K562 (cell line): ENCODE data around the gene PCED1B. TPM values are rescaled to one million over a fixed set of nuclear protein-coding genes. Genes with fewer than 3 reads are reported as not detected.
"Not testable (repeated sequence)": the region's sequence is repeated elsewhere in the genome, so short reads cannot be mapped to it uniquely, and the experiment has no call there.

Experiments
- CXXC5 ChIP-seq: fragments of 250-450 bp; sonication (Bioruptor Pico); IDR thresholded peaks from 2 replicates; pipeline ENCODE4 v1.8.0; 2022; ENCODE audit warnings: inconsistent platforms, mild to moderate bottlenecking, moderate library complexity
- DMBX1 ChIP-seq: fragments of 250-450 bp; sonication (Bioruptor Pico); IDR thresholded peaks from 2 replicates; pipeline ENCODE4 v1.8.0; 2022; ENCODE audit warnings: inconsistent platforms, mild to moderate bottlenecking, moderate library complexity, borderline replicate concordance
- ID3 ChIP-seq, 2 experiments: fragments of 250-450 bp in 1 of 2; fragments of 450-650 bp in 1 of 2; sonication (Bioruptor Pico) in 1 of 2; IDR thresholded peaks; 2 replicates each; pipeline versions ENCODE4 v1.6.1 to v1.8.0; 2016 to 2021; ENCODE audit warnings: mild to moderate bottlenecking in 2 of 2, moderate library complexity in 2 of 2, missing compliant biosample characterization in 1 of 2, missing genetic modification characterization in 1 of 2
- ILK ChIP-seq: fragments of 450-650 bp; IDR thresholded peaks from 2 replicates; pipeline ENCODE4 v1.6.1; 2016; ENCODE audit warnings: missing genetic modification characterization, low read depth, mild to moderate bottlenecking, missing compliant biosample characterization, moderate library complexity, borderline replicate concordance
- KLF6 ChIP-seq: fragments of 250-450 bp; sonication (Bioruptor Pico); IDR thresholded peaks from 2 replicates; pipeline ENCODE4 v1.4.0; 2020; ENCODE audit warnings: mild to moderate bottlenecking, moderate library complexity, borderline replicate concordance
- NR2C1 ChIP-seq, 2 experiments: fragments of 450-650 bp; IDR thresholded peaks; 2 replicates each; pipeline ENCODE4 v1.6.1; 2017; ENCODE audit warnings: mild to moderate bottlenecking in 2 of 2, antibody characterized with exemption in 1 of 2, inconsistent platforms in 1 of 2, missing compliant biosample characterization in 1 of 2, missing genetic modification characterization in 1 of 2
- NR4A1 ChIP-seq, 2 experiments: fragments of 250-450 bp in 1 of 2; fragments of 450-650 bp in 1 of 2; sonication (Bioruptor Pico) in 1 of 2; IDR thresholded peaks; 2 replicates each; pipeline versions ENCODE4 v1.4.0 to v1.6.1; 2016 to 2020; ENCODE audit warnings: mild to moderate bottlenecking in 2 of 2, missing compliant biosample characterization in 1 of 2, missing genetic modification characterization in 1 of 2, moderate library complexity in 1 of 2
- SMAD4 ChIP-seq: fragments of 250-450 bp; sonication (Bioruptor Pico); conservative IDR thresholded peaks from 2 replicates; pipeline ENCODE4 v1.8.0; 2021; ENCODE audit warnings: inconsistent platforms, mild to moderate bottlenecking, moderate library complexity
- TSHZ1 ChIP-seq: fragments of 250-450 bp; sonication (Bioruptor Pico); IDR thresholded peaks from 2 replicates; pipeline ENCODE4 v1.4.0; 2020; ENCODE audit warnings: mild to moderate bottlenecking, moderate library complexity
- ZNF449 ChIP-seq: fragments of 250-450 bp; sonication (Bioruptor Pico); IDR thresholded peaks from 2 replicates; pipeline ENCODE4 v1.8.0; 2022; ENCODE audit warnings: moderate library complexity, mild to moderate bottlenecking, inconsistent platforms
- ZNF740 ChIP-seq, 3 experiments: fragments of 200-800 bp in 1 of 3; sonication (Bioruptor generic) in 1 of 3; sonication (generic) in 1 of 3; formaldehyde crosslinking in 1 of 3; IDR thresholded peaks; 2 replicates each; pipeline versions ENCODE4 v1.6.1 to v1.8.0; 2016 to 2022; ENCODE audit warnings: mild to moderate bottlenecking in 2 of 3, missing compliant biosample characterization in 2 of 3, missing genetic modification characterization in 2 of 3, missing genetic modification reagents in 1 of 3
- polyA plus RNA-seq, 8 experiments: library from polyadenylated mRNA; depleted of rRNA in 4 of 8; stranded (reverse) in 5 of 8; unstranded in 3 of 8; fragments of >200 nt; fragmentation: Nextera tagmentation in 2 of 8; fragmentation: Illumina TruSeq in 1 of 8; extraction: Ambion mirVana in 2 of 8; extraction: Trizol in 1 of 8; gene quantifications; 2 replicates each; pipeline versions ENCODE4 v1.2.1 to v1.2.3, GENCODE V29; 2011 to 2014; ENCODE audit warnings: inconsistent platforms in 1 of 8, missing spikeins in 1 of 8
- total RNA-seq, 7 experiments: library from RNA; depleted of rRNA in 6 of 7; stranded (reverse); fragments of >200 nt in 6 of 7; fragmentation: Illumina TruSeq in 2 of 7; extraction: Trizol in 2 of 7; gene quantifications; 2 replicates each; pipeline versions ENCODE4 v1.2.1 to v1.2.3, GENCODE V29; 2011 to 2021; ENCODE audit warnings: low replicate concordance in 1 of 7

PCED1B gene
- total and polyA plus RNA-seq, 9 of the 15 experiments (the other 6 are each of a cell fraction or from before 2014, with no cell fraction given) = 1.2 to 9.3 (median 2.5) TPM

GRCh38 chr12:47201190-47201589 lies 121.8 kb downstream of the PCED1B start (continued):
- TF ChIP-seq ZNF449 = peak; percentile 42; the same call in 1 of the 2 replicates
- 0 out of 2 replicates have a peak, but pooled peaks have one; percentile 30 for TF ChIP-seq TSHZ1 (CRISPR knock-in tag)
- TF ChIP-seq KLF6 (CRISPR knock-in tag) = peak; percentile 76; the same call in 1 of the 2 replicates
- not testable (repeated sequence) for TF ChIP-seq ID3 (CRISPR knock-in tag; IDR thresholded peaks at IDR 0.05); ZNF740 (CRISPR knock-in tag; IDR thresholded peaks at IDR 0.05); NR2C1 (IDR thresholded peaks at IDR 0.05); NR4A1 (CRISPR knock-in tag; IDR thresholded peaks at IDR 0.05)
- TF ChIP-seq ID3 (tag; IDR thresholded peaks at IDR 0.05) = peak; percentile 89
- TF ChIP-seq ILK (tag) = peak; percentile 56; the same call in 1 of the 2 replicates
- TF ChIP-seq ZNF740 (tag; IDR thresholded peaks at IDR 0.05) = peak in 1 of 2 experiments; percentile 80; a peak in 1 of 4 replicates
- peak; percentile 80 for TF ChIP-seq SMAD4 (CRISPR knock-in tag)
- TF ChIP-seq NR2C1 (tag; IDR thresholded peaks at IDR 0.05) = peak; percentile 69; the same call in 1 of the 2 replicates
- peak; percentile 45; the same call in 1 of the 2 replicates for TF ChIP-seq CXXC5
- peak; percentile 92 for TF ChIP-seq NR4A1 (tag; IDR thresholded peaks at IDR 0.05)
- peak; percentile 84 for TF ChIP-seq DMBX1
